Upper lobe of right lung (tissue), 1 donor: ENCODE measurements around the gene NAA25. TPM values are rescaled to one million over a fixed set of nuclear protein-coding genes. Genes with fewer than 3 reads are reported as not detected.

Source experiments
- ATAC-seq: fragments of 200-7000 bp; cut with Tn5 transposase; one replicate; pipeline ENCODE4 v1.9.1; 2020; ENCODE audit warnings: mild to moderate bottlenecking, moderate library complexity
- DNase-seq: peaks from one replicate; pipeline ENCODE4 v3.0.0-alpha.2; 2020
- H3K27ac ChIP-seq: fragments of 200-600 bp; one replicate; pipeline ENCODE4 v1.8.0; 2022
- H3K27me3 ChIP-seq: fragments of 200-600 bp; one replicate; pipeline ENCODE4 v1.8.0; 2022; ENCODE audit warnings: mild to moderate bottlenecking
- H3K36me3 ChIP-seq: fragments of 200-600 bp; one replicate; pipeline ENCODE4 v1.8.0; 2022
- H3K4me1 ChIP-seq: fragments of 200-600 bp; one replicate; pipeline ENCODE4 v1.8.0; 2022
- H3K4me3 ChIP-seq: fragments of 200-600 bp; one replicate; pipeline ENCODE4 v1.8.0; 2022; ENCODE audit warnings: mild to moderate bottlenecking
- H3K9me3 ChIP-seq: fragments of 200-600 bp; one replicate; pipeline ENCODE4 v1.8.0; 2022
- CTCF ChIP-seq: fragments of 200-600 bp; IDR thresholded peaks from one replicate; pipeline ENCODE4 v1.8.0; 2022; ENCODE audit warnings: antibody characterized with exemption
- intact Hi-C: fragments of 100-400 bp; cut with DNase I; formaldehyde crosslinking; loops from one replicate; pipeline ENCODE4 v1.11.0; 2022
- microRNA-seq: library from miRNA; unstranded; fragments of <30 nt; microRNA quantifications from one replicate; pipeline ENCODE4 v1.2.0, GENCODE V29; 2020; ENCODE audit warnings: borderline microRNAs expressed
- total RNA-seq: library from RNA; stranded (reverse); fragmentation: NEBNext Ultra II Directional; extraction: Animal tissue kit (Norgen Biotek cat#: 25700); gene quantifications from one replicate; pipeline ENCODE4 v1.2.1, GENCODE V29; 2021
- donor health status: DM: no; HTN: yes; CAD: no; lungs with severe emphysema.

Gene NAA25
- total RNA-seq, 1 donor from 2014 or later = 18.8 TPM

- DNase-seq = no peak
- TF ChIP-seq CTCF = no peak
- Histone ChIP-seq H3K36me3 (no peaks in the 10 kb centered on the region), H3K27ac (no peak overlapping the region), H3K4me1 (no peaks in the 10 kb centered on the region), H3K9me3 (no peaks in the 10 kb centered on the region), H3K27me3 (no peaks in the 10 kb centered on the region), H3K4me3 (no peak overlapping the region)
- ATAC-seq = no peak
- intact Hi-C loops = no loop called here
Measured at GRCh38 chr12:111981987-111982386, 126.6 kb downstream of the NAA25 start.

GRCh38 chr12:111980598-111980997 is 128.0 kb downstream of the NAA25 start:
- intact Hi-C loops = no loop called here
- no peak for TF ChIP-seq CTCF
- no peaks in the 10 kb centered on the region for H3K36me3 ChIP-seq

GRCh38 chr12:111978545-111978944 is 130.0 kb downstream of the NAA25 start:
- no peak for ATAC-seq
- DNase-seq = no peak
- Histone ChIP-seq H3K27me3 (no peaks in the 10 kb centered on the region), H3K4me3 (no peak overlapping the region), H3K9me3 (no peaks in the 10 kb centered on the region), H3K4me1 (no peaks in the 10 kb centered on the region), H3K36me3 (no peaks in the 10 kb centered on the region), H3K27ac (no peak overlapping the region)
- intact Hi-C loops = no loop called here
- no peak for TF ChIP-seq CTCF

More at GRCh38 chr12:111980598-111980997, 128.0 kb downstream of the NAA25 start:
- Histone ChIP-seq H3K4me1 (no peaks in the 10 kb centered on the region), H3K4me3 (no peak overlapping the region), H3K27me3 (no peaks in the 10 kb centered on the region), H3K27ac (no peak overlapping the region), H3K9me3 (no peaks in the 10 kb centered on the region)
- no peak for ATAC-seq
- no peak for DNase-seq

GRCh38 chr12:111976860-111977259 is 131.7 kb downstream of the NAA25 start:
- H3K4me3 ChIP-seq = no peak overlapping the region
- ATAC-seq (no peak), DNase-seq (no peak)
- H3K36me3 ChIP-seq = no peaks in the 10 kb centered on the region
- no peaks in the 10 kb centered on the region for H3K27me3 ChIP-seq
- H3K9me3 ChIP-seq = no peaks in the 10 kb centered on the region
- intact Hi-C loops = no loop called here
- H3K4me1 ChIP-seq = no peaks in the 10 kb centered on the region
- H3K27ac ChIP-seq = no peak overlapping the region
- TF ChIP-seq CTCF = no peak

Small RNAs within 50 kb of the gene (microRNA-seq; reads per million reads assigned to microRNA genes)
- gene MIR3657 = not detected

Other genes starting within 250 kb of the NAA25 start
- gene TMEM116, start 95.6 kb downstream of the NAA25 start, total RNA-seq = 23.4 TPM
- gene ERP29, start 95.4 kb downstream of the NAA25 start, total RNA-seq = 160 TPM
- 35.3 TPM for gene TRAFD1, start 16.8 kb upstream of the NAA25 start, total RNA-seq